ENCODE measurements around the gene WDTC1. TPM values are rescaled to one million over a fixed set of nuclear protein-coding genes. Genes with fewer than 3 reads are reported as not detected.

Gene WDTC1
- total RNA-seq, 4 donors from 2014 or later: 36.8 to 85.5 (median 60.6) TPM

- TF ChIP-seq POLR2A (IDR thresholded peaks at IDR 0.05) (no peak), CTCF (IDR thresholded peaks at IDR 0.05 in 4 of 5, conservative IDR thresholded peaks at IDR 0.05 in 1 of 5) (no peak)
- Histone ChIP-seq H3K9me3 (no peaks in the 10 kb centered on the region), H3K27me3 (peaks cover 16 to 23% (median 22%) of the 10 kb centered on the region in 3 donors), H3K27ac (no peak overlapping the region), H3K4me3 (no peak overlapping the region), H3K4me1 (no peaks in the 10 kb centered on the region), H3K36me3 (no peaks in the 10 kb centered on the region)
- in situ Hi-C loops (cut with MboI; ENCODE audit: low sequenced_read_pairs in 4 of 4): loop anchor here in 1 of 4 donors (10.0 kb wide), 1 partner anchor 80 kb away; the partner anchor contains the start of gene GPR3
- no peak for DNase-seq
- no peak for ATAC-seq
- intact Hi-C loops (cut with DNase I; ENCODE audit: low total_unique reads): no loop called here
Observed at GRCh38 chr1:27314737-27315136, 80.3 kb downstream of the WDTC1 start.

DNA sequence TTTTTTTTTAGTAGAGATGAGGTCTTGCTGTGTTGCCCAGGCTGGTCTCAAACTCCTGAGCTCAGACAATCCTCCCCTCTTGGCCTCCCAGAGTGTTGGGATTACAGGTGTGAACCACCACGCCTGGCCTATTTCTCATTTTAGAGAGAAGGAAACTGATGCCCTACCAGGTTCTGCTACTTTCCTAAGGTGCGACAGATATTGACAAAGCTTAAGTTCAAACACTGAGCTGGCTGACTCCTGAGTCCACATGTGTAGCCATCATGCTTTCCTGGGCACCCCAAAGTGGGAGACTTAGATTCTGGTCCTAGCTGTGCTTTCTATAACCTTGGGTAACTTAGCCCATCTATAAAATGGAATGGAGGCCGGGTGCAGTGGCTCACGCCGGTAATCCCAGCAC lies 82.4 kb downstream of the WDTC1 start:
- Histone ChIP-seq H3K4me3 (no peak overlapping the region), H3K36me3 (no peaks in the 10 kb centered on the region), H3K4me1 (peaks cover 0 to 5% of the 10 kb centered on the region in 2 donors), H3K27ac (no peak overlapping the region), H3K27me3 (peaks cover 17 to 23% (median 23%) of the 10 kb centered on the region in 3 donors), H3K9me3 (no peaks in the 10 kb centered on the region)
- intact Hi-C loops (cut with DNase I; ENCODE audit: low total_unique reads): no loop called here
- no peak for TF ChIP-seq CTCF (IDR thresholded peaks at IDR 0.05 in 4 of 5, conservative IDR thresholded peaks at IDR 0.05 in 1 of 5)
- no peak for TF ChIP-seq POLR2A (IDR thresholded peaks at IDR 0.05)
- DNase-seq: no peak
- ATAC-seq: no peak
- in situ Hi-C loops (cut with MboI; ENCODE audit: low sequenced_read_pairs in 4 of 4): loop anchor here in 1 of 4 donors (10.0 kb wide), 1 partner anchor 78 kb away; the partner anchor contains the start of gene GPR3

DNA sequence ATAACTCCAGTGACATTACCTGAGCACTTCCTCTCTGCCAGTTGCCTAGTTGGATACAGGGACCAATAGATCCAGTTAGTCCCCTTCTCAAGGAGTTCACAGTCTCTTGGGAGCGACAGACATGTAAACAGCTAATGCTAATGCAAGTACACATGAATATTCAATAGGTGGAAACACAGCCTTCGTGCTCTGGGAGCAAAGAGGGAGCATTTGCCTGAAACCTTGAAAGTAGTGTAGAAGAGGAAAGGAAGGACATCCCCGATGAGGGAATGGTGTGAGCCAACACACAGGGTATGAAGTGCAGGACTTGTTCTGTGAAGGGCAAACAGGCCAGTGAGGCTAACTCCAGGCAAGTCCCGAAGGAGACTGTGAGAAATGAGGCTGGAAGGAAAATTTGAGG lies 83.7 kb downstream of the WDTC1 start:
- intact Hi-C loops (cut with DNase I; ENCODE audit: low total_unique reads): no loop called here
- H3K27ac ChIP-seq: no peak overlapping the region
- no peak for ATAC-seq
- no peak overlapping the region for H3K4me3 ChIP-seq
- H3K36me3 ChIP-seq: no peaks in the 10 kb centered on the region
- TF ChIP-seq CTCF (IDR thresholded peaks at IDR 0.05 in 4 of 5, conservative IDR thresholded peaks at IDR 0.05 in 1 of 5) (no peak), POLR2A (IDR thresholded peaks at IDR 0.05) (no peak)
- peaks cover 17 to 23% (median 23%) of the 10 kb centered on the region in 3 donors for H3K27me3 ChIP-seq
- in situ Hi-C loops (cut with MboI; ENCODE audit: low sequenced_read_pairs in 4 of 4): loop anchor here in 1 of 4 donors (10.0 kb wide), 1 partner anchor 77 kb away; the partner anchor contains the start of gene GPR3
- peaks cover 5 to 11% of the 10 kb centered on the region in 2 donors for H3K4me1 ChIP-seq
- DNase-seq: no peak
- no peaks in the 10 kb centered on the region for H3K9me3 ChIP-seq

- intact Hi-C loops (cut with DNase I; ENCODE audit: low total_unique reads) (no loop called here), in situ Hi-C loops (cut with MboI; ENCODE audit: low sequenced_read_pairs in 4 of 4) (loop anchor here in 1 of 4 donors (10.0 kb wide), 1 partner anchor 76 kb away; the partner anchor contains the start of gene GPR3)
- no peak for TF ChIP-seq CTCF (IDR thresholded peaks at IDR 0.05 in 4 of 5, conservative IDR thresholded peaks at IDR 0.05 in 1 of 5)
- TF ChIP-seq POLR2A (IDR thresholded peaks at IDR 0.05): no peak
- peaks cover 10 to 16% of the 10 kb centered on the region in 2 donors for H3K4me1 ChIP-seq
- ATAC-seq (no peak), DNase-seq (no peak)
- no peak overlapping the region for H3K27ac ChIP-seq
- peaks cover 17 to 23% (median 23%) of the 10 kb centered on the region in 3 donors for H3K27me3 ChIP-seq
- no peaks in the 10 kb centered on the region for H3K9me3 ChIP-seq
- no peaks in the 10 kb centered on the region for H3K36me3 ChIP-seq
- no peak overlapping the region for H3K4me3 ChIP-seq
Observed at GRCh38 chr1:27318596-27318995, 84.2 kb downstream of the WDTC1 start.
